Measurements from ENCODE around the gene VPS39. TPM values are rescaled to one million over a fixed set of nuclear protein-coding genes. Genes with fewer than 3 reads are reported as not detected.

Gene VPS39
- polyA plus RNA-seq, 12 donors: 38.4 to 69.2 (median 48.0) TPM; not detected in 1

GRCh38 chr15:42160136-42160535 lies 48.0 kb downstream of the VPS39 start:
- DNase-seq: no peak

DNA sequence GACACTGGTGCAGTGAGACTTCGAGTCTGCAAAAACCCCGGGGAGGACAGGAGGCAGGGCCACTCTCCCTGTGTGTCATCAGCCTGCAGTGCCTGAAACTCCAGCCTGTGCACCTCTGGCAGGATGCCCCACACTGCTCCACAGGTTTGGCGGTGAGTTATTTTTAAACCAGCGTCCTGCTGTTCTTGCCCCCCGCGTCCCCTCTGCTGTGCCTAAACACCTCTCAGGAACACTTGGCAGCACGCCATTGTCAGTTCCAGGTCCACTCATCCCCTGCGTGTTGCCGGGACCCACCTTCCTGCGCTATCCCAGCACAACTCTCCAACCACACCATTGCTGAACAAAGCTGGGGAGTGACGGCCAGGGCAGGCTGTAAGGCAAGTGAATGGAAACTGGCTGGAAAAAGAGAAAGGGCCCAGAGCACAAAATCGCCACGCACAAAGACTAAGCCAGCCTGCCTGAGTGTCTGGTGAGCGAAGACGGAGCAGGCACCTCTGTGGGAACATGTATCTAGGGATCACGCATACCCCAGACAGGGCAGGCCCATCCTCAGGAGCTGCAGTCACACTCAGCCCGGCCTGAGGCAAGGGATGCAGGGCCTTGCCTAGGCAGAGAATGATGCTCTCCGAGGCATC lies 48.6 kb downstream of the VPS39 start:
- DNase-seq: no peak

GRCh38 chr15:42158941-42159340 lies 49.2 kb downstream of the VPS39 start:
- no peak for DNase-seq

DNA sequence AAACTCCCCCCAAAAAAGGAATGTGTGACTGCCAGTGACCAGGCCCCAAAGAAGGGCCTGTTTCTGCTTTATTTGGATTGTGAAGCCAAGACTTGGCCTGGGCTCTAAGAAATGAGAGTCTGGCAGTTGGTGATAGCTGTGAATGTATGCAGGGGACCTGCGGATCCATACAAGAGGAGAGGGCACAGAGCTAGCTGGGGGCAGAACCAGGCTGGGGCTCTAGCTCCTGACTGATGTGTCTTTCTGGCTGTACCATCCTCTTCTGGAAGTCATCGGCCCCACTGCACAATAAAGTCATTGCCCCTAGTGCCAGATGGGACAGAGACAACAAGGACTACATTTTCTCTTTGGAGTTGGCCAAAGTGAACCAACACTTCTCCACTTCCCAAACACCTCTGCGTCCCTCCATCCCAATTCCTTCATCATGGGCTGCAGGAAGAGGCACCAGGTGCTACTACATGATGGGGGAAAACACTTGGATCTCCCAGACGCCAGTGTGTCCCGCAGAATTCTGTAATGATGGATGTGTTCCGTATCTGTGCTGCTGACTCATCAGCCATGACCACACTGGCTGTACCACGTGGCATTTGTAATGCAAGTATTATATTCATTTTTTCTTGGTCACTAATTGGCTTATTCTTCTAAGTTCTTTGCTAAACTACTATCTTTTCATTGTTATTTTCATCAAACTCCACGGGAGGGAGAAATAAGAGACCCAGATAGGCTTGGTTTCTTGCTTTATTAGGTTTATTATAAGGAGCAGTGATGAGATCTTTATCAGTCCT lies 49.9 kb downstream of the VPS39 start:
- no peak for DNase-seq

GRCh38 chr15:42157381-42157780 lies 50.7 kb downstream of the VPS39 start:
- no peak for DNase-seq

GRCh38 chr15:42156243-42156922 lies 51.7 kb downstream of the VPS39 start, which contains the start of gene PLA2G4F:
Gene PLA2G4F (minus strand): TSS chr15:42156636. CDS start chr15:42156549, 87 bp downstream.
- no peak for DNase-seq

DNA sequence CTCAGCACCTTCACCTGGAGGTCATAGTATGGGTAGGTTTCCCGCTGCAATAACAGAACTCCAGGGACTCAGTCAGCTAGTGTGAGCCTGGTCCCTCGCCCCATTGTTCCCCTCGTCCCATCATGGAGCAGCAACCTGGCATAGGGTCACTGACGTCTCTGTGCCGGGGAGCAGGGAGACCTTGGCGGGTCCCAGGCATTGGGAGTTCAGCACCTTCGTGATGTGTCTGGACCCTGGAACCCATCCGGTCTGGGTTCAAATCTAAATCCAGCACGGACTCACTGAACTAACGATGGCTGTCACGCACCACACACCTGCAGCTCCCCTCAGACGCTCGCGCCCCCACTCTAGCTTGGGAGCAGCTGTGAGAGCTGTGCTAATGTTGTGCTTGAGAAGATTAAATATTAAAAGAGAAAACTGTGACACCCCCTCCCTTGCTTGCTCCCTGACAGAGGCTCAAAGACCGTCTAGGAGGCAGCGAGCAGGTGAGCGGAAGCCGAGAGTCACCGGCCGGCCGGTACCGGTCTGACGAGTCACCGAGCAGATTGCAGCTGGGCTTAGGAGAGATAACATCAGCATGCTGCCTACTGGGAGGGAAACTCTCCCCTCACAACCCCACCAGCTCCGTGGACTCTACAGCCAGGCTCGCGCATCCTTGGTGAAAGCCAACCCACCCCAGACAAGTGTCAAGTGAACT lies 52.4 kb downstream of the VPS39 start:
- no peak for DNase-seq

- no peak for DNase-seq
Observed at GRCh38 chr15:42154956-42155355, 53.1 kb downstream of the VPS39 start.

- DNase-seq: no peak
Observed at GRCh38 chr15:42154212-42154941, 53.7 kb downstream of the VPS39 start.

DNA sequence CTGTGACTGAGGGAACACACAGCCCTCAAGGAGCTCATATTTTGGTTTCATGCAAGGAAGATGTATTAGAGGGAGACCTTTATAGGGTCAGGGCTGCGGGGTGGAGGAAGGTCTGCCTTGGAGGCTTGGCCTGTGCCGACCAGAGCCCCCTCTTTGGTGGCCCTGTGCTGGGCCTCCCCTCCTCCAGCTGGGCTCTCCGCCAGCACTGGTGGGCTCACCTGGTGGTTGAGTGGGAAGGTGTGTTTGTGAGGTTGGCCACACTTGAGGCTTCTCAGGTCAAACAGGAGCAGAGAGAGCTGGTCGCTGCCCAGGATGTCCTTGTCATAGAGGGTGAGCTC lies 54.3 kb downstream of the VPS39 start:
- no peak for DNase-seq

- no peak for DNase-seq
Observed at GRCh38 chr15:42152921-42153698, 55.0 kb downstream of the VPS39 start.

DNA sequence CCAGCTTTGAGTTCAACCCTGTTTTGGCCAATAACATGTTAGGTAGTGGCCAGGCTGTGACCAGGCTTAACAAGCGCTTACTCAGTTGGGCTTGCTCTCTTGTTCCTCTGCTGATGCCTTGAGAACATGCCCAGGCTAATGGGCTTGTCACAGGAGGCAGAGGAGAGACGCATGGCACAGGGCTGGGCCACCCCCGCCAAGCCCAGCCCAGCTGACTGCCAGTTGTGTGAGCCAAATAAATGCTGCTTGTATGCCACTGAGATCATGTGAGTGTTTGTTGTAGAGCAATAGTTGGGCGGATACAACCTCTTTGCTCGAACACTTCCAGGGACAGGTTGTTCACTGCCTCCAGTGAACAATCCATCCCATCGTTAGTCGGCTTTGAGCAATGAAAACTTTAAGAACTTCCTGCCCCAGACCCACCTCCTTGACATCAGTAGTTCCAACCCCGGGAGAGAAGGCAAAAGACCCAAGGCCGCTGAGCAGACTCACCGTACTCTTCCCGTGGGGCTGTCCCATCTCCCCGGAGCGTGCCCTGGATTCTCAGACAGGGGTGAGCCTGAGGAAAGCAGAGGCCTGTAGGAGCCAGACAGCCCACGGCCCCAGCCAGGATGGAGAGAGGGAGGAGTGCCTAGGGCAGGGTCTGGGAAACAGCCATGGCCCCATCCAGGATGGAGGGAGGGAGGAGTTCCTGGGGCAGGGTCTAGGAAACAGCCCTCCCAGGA lies 55.7 kb downstream of the VPS39 start:
- DNase-seq: no peak

- no peak for DNase-seq
Observed at GRCh38 chr15:42151736-42152135, 56.4 kb downstream of the VPS39 start.

GRCh38 chr15:42151141-42151561 lies 57.0 kb downstream of the VPS39 start:
- no peak for DNase-seq

DNA sequence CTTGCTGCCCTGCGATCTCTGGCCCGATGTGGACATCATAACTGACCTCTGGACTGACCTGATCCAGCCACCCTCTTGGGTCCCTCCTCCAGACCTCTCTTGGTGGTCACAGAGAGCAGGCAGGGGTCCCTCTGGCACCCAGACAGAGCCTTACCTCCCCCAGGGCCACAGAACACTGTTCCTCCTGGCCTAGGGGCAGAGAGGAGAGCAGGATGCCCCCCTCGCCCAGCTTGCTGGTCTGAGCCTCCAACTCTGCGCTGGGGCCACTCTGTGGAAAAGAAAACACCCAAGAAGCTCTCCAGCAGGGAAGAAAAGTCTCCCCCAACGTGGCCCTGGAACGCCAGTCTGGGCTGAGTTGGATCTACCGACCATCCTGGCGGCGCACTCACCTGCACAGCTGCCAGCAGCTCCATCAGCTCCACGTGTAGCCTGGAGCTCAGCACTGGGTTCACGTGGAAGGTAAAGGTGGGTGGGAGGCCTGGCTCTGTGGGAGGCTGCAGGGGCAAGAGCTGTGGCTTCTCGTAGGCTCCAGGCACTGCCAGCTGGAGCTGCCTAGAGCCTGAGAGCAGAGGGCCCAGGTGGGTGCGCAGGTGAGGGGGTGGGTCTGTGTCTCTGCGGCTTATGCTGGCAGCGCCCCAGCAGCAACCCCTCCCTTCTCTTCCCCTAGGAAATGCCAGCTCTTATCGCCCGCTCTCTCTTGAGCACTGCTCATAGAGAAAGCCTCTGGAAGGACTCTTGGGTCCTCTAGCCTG lies 57.7 kb downstream of the VPS39 start:
- no peak for DNase-seq

- DNase-seq: no peak
Observed at GRCh38 chr15:42149493-42150218, 58.4 kb downstream of the VPS39 start.

GRCh38 chr15:42148808-42149492 lies 59.2 kb downstream of the VPS39 start:
- no peak for DNase-seq

DNA sequence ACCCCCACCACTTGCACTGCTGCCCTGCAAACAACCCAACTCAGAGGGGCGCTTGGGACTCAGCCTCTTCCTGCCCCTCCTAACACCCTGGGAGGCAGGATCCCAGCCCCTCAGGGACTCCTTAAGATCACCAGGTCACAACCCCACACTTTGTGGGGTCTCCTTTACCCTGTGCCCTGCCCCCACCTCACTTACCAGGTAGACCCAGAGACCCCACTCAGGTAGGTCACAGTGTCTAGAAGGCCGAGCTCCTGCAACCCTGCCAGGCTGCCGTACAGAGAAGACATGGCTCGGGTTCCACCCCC lies 60.7 kb downstream of the VPS39 start:
- DNase-seq: no peak
